Skeletal muscle tissue (tissue), 4 donors: ENCODE data around the gene NUTF2. TPM values are rescaled to one million over a fixed set of nuclear protein-coding genes. Genes with fewer than 3 reads are reported as not detected.
"Not testable (repeated sequence)": the region's sequence is repeated elsewhere in the genome, so short reads cannot be mapped to it uniquely, and the experiment has no call there.

Experiments
- H3K27ac ChIP-seq: one replicate; pipeline ENCODE4 v1.7.0; 2013; ENCODE audit warnings: mild to moderate bottlenecking, low read depth, low read length, inconsistent platforms
- H3K27me3 ChIP-seq, 3 donors: one replicate each; pipeline ENCODE4 v1.7.0; 2013; ENCODE audit warnings: low read length in 3 of 3; ENCODE audit not compliant: control insufficient read depth in 3 of 3, insufficient read depth in 3 of 3
- H3K36me3 ChIP-seq, 3 donors: one replicate each; pipeline ENCODE4 v1.7.0; 2013; ENCODE audit warnings: low read length in 3 of 3; ENCODE audit not compliant: control insufficient read depth in 3 of 3, insufficient read depth in 3 of 3
- H3K4me1 ChIP-seq, 3 donors: one replicate each; pipeline ENCODE4 v1.7.0; 2013; ENCODE audit warnings: low read length in 3 of 3, mild to moderate bottlenecking in 3 of 3; ENCODE audit not compliant: control insufficient read depth in 3 of 3, insufficient read depth in 3 of 3
- H3K4me3 ChIP-seq, 3 donors: one replicate each; pipeline ENCODE4 v1.7.0; 2013; ENCODE audit warnings: low read length in 3 of 3
- H3K9ac ChIP-seq, 3 donors: one replicate each; pipeline ENCODE4 v1.7.0; 2013; ENCODE audit warnings: low read length in 3 of 3, mild to moderate bottlenecking in 3 of 3, moderate library complexity in 2 of 3, low read depth in 1 of 3
- H3K9me3 ChIP-seq, 3 donors: one replicate each; pipeline ENCODE4 v1.7.0; 2013; ENCODE audit warnings: low read length in 3 of 3; ENCODE audit not compliant: control insufficient read depth in 3 of 3
- total RNA-seq: library from RNA; depleted of rRNA; stranded (reverse); fragments of >200 nt; gene quantifications from one replicate; pipeline ENCODE4 v1.2.3, GENCODE V29; 2014
- donor health status: Osteomylitis.

Gene NUTF2
- total RNA-seq, 1 donor from 2014 or later = 94.5 TPM

DNA sequence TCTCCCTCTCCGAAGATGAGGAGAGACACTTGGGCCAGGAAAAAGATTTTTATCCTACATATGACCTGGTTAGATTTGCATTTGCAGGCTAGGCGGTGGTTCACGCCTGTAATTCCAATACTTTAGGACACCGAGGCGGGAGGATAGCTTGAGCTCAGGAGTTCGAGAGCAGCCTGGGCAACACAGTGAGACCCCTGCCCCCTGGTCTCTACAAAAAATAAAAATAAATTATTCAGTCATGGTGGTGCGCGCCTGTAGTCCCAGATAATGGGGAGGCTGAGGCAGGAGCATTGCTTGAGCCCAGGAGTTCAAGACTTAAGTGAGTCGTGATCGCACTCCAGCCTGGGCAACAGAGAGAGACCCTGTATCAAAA lies 12.5 kb upstream of the NUTF2 start:
- Histone ChIP-seq H3K4me3 (peak overlapping the region; percentile 71 to 93 (median 88)), H3K27me3 (no peaks in the 10 kb centered on the region), H3K36me3 (peaks cover 26 to 29% (median 28%) of the 10 kb centered on the region in 3 donors), H3K4me1 (peaks cover 13 to 17% (median 14%) of the 10 kb centered on the region in 3 donors), H3K9ac (peak overlapping the region; percentile 90), H3K9me3 (no peaks in the 10 kb centered on the region), H3K27ac (peak overlapping the region; percentile 70)

DNA sequence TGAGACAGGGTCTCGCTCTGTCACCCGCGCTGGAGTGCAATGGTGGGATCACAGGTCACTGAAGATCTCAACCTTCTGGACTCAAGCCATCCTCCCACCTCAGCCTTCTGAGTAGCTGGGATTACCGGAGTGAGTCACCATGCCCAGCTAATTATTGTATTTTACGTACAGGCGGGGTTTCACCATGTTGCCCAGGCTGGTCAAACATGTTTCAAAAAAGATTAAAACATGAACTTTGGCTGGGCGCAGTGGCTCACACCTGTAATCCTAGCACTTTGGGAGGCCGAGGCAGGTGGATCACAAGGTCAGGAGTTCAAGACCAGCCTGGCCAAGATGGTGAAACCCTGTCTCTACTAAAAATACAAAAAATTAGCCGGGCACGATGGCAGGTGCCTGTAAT lies 9.5 kb upstream of the NUTF2 start:
- not testable (repeated sequence) for H3K4me3 ChIP-seq, H3K36me3 ChIP-seq, H3K9me3 ChIP-seq, H3K27me3 ChIP-seq, H3K27ac ChIP-seq, H3K9ac ChIP-seq
- H3K4me1 ChIP-seq = peaks cover 17 to 23% (median 20%) of the 10 kb centered on the region in 3 donors

- Histone ChIP-seq H3K27ac (no peak overlapping the region), H3K36me3 (no peaks in the 10 kb centered on the region), H3K27me3 (no peaks in the 10 kb centered on the region), H3K4me1 (peaks cover 16 to 22% (median 18%) of the 10 kb centered on the region in 3 donors), H3K4me3 (no peak overlapping the region), H3K9me3 (no peaks in the 10 kb centered on the region), H3K9ac (no peak overlapping the region)
Measured at GRCh38 chr16:67837811-67838210, 8.9 kb upstream of the NUTF2 start.

- Histone ChIP-seq H3K9me3 (no peaks in the 10 kb centered on the region), H3K36me3 (peaks cover 0 to 3% (median 0%) of the 10 kb centered on the region in 3 donors), H3K9ac (peak overlapping the region; percentile 95 to 99 (median 98)), H3K4me1 (peaks cover 40 to 45% (median 41%) of the 10 kb centered on the region in 3 donors), H3K27ac (peak overlapping the region; percentile 95), H3K4me3 (peak overlapping the region; percentile 91 to 97 (median 97)), H3K27me3 (no peaks in the 10 kb centered on the region)
Measured at GRCh38 chr16:67841198-67841815, 5.4 kb upstream of the NUTF2 start.

DNA sequence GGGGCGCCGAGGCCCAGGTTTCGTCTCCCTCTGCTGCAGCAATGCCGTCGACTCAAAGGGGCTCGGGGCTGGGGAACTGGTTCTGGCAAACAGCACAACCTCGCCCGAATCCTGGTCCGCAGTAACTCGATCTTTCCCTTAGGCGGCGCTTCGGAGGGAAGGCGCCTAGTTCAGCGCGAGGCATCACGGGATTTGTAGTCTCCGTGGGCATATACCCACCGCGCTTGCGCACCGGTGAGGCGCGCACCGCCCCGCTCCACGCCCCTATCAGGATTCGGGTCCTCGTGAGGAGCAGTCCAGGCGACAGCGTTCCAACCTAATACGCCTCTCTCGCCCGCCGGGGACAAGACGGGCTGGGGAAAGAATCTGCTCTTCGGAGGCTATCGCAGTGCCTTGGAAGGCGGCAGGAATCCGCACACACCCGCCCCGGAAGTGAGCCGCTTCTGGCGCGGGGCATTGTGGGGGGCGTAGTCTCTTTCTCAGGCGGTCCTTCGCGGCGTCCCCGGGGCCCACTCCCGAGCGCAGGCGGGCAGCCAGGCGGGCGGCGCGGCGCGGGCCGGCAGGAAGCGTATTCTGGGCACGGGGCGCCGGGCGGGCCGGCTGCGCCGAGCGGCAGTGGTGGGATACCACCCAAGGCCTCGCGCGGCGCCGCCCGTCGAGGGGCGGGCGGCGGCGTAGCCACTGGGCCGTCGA lies 4.8 kb upstream of the NUTF2 start, which contains the start of gene THAP11:
TSS of gene THAP11 (plus strand) at position 505 of the 693 bp plus-strand sequence. CDS start 235 bp downstream, outside the sequence.
- peaks cover 0 to 3% (median 0%) of the 10 kb centered on the region in 3 donors for H3K36me3 ChIP-seq
- no peaks in the 10 kb centered on the region for H3K27me3 ChIP-seq
- peaks cover 40 to 48% (median 42%) of the 10 kb centered on the region in 3 donors for H3K4me1 ChIP-seq
- H3K27ac ChIP-seq = peak within 1 kb of the TSS; percentile 95
- H3K4me3 ChIP-seq = peak within 1 kb of the TSS; percentile 91 to 97 (median 97)
- peak within 1 kb of the TSS; percentile 95 to 99 (median 98) for H3K9ac ChIP-seq
- no peaks in the 10 kb centered on the region for H3K9me3 ChIP-seq

DNA sequence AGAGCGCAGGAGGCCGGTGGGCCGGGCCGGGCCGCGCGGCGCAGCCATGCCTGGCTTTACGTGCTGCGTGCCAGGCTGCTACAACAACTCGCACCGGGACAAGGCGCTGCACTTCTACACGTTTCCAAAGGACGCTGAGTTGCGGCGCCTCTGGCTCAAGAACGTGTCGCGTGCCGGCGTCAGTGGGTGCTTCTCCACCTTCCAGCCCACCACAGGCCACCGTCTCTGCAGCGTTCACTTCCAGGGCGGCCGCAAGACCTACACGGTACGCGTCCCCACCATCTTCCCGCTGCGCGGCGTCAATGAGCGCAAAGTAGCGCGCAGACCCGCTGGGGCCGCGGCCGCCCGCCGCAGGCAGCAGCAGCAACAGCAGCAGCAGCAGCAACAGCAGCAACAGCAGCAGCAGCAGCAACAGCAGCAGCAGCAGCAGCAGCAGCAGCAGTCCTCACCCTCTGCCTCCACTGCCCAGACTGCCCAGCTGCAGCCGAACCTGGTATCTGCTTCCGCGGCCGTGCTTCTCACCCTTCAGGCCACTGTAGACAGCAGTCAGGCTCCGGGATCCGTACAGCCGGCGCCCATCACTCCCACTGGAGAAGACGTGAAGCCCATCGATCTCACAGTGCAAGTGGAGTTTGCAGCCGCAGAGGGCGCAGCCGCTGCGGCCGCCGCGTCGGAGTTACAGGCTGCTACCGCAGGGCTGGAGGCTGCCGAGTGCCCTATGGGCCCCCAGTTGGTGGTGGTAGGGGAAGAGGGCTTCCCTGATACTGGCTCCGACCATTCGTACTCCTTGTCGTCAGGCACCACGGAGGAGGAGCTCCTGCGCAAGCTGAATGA lies 4.0 kb upstream of the NUTF2 start:
- H3K9ac ChIP-seq = peak overlapping the region; percentile 73 to 99 (median 95)
- H3K27ac ChIP-seq = peak overlapping the region; percentile 95
- peaks cover 43 to 52% (median 47%) of the 10 kb centered on the region in 3 donors for H3K4me1 ChIP-seq
- no peaks in the 10 kb centered on the region for H3K9me3 ChIP-seq
- H3K36me3 ChIP-seq = peaks cover 0 to 3% (median 0%) of the 10 kb centered on the region in 3 donors
- peak overlapping the region; percentile 83 to 97 (median 97) for H3K4me3 ChIP-seq
- no peaks in the 10 kb centered on the region for H3K27me3 ChIP-seq

DNA sequence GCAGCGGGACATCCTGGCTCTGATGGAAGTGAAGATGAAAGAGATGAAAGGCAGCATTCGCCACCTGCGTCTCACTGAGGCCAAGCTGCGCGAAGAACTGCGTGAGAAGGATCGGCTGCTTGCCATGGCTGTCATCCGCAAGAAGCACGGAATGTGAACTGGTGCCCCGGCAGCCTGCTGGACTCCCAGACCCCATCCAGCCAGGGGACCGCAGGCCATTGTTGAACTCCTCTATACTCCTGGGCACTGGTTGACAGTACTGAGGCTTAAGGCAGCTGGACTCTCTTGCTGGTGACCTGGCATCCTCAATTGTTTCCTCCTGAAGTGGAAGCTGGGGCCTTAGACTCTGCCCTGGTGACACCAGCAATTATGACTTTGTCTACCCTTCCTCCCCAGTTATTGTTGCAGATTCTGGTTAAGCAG lies 3.4 kb upstream of the NUTF2 start:
- Histone ChIP-seq H3K9ac (peak overlapping the region; percentile 73 to 99 (median 95)), H3K27ac (peak overlapping the region; percentile 95), H3K36me3 (peaks cover 0 to 3% (median 0%) of the 10 kb centered on the region in 3 donors), H3K4me3 (peak overlapping the region; percentile 83 to 97 (median 97)), H3K9me3 (no peaks in the 10 kb centered on the region), H3K27me3 (no peaks in the 10 kb centered on the region), H3K4me1 (peaks cover 49 to 58% (median 53%) of the 10 kb centered on the region in 3 donors)

DNA sequence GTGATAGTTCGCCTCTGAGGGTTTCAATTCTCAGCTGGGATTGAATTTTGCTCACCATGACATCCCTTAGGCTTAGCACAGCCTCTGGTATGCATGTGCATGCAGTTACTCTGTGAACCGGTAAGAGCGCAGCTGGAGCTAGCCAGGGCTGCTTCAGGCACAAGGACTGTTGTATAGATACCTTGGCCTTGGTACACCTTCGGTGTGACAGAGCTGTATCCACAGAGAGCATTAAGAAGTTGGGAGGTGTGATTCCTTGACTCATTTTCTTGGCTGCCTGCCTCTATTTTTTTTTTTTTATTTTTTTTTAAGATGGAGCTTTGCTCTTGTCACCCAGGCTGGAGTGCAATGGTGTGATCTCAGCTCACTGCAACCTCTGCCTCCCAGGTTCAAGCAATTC lies 2.2 kb upstream of the NUTF2 start:
- peak overlapping the region; percentile 46 to 95 (median 61) for H3K9ac ChIP-seq
- H3K27me3 ChIP-seq = no peaks in the 10 kb centered on the region
- peaks cover 0 to 5% (median 0%) of the 10 kb centered on the region in 3 donors for H3K36me3 ChIP-seq
- H3K4me3 ChIP-seq = peak overlapping the region; percentile 41 to 52 (median 42)
- peaks cover 55 to 67% (median 57%) of the 10 kb centered on the region in 3 donors for H3K4me1 ChIP-seq
- no peaks in the 10 kb centered on the region for H3K9me3 ChIP-seq
- peak overlapping the region; percentile 95 for H3K27ac ChIP-seq

GRCh38 chr16:67845291-67846062 lies 1.3 kb upstream of the NUTF2 start:
- Histone ChIP-seq H3K4me3 (peak overlapping the region; percentile 71 to 96 (median 88)), H3K9ac (peak overlapping the region; percentile 93 to 98 (median 97)), H3K4me1 (peaks cover 55 to 67% (median 57%) of the 10 kb centered on the region in 3 donors), H3K9me3 (no peaks in the 10 kb centered on the region), H3K36me3 (peaks cover 0 to 8% (median 0%) of the 10 kb centered on the region in 3 donors), H3K27me3 (no peaks in the 10 kb centered on the region), H3K27ac (peak overlapping the region; percentile 95)
